ENCODE measurements around the gene MAP4K1. TPM values are rescaled to one million over a fixed set of nuclear protein-coding genes. Genes with fewer than 3 reads are reported as not detected.

The MAP4K1 gene
- total RNA-seq, 1 donor: 0.72 TPM

- TF ChIP-seq CTCF (IDR thresholded peaks at IDR 0.05; ENCODE audit: extremely low read depth, low read depth, low read length): no peak
- peaks cover 4% of the 10 kb centered on the region for H3K27me3 ChIP-seq (ENCODE audit: insufficient read depth, low read length)
- no peak for DNase-seq (ENCODE audit: insufficient read length, low spot score, missing footprints)
- H2AFZ ChIP-seq (ENCODE audit: low read length): no peak overlapping the region
- no peaks in the 10 kb centered on the region for H3K4me1 ChIP-seq (ENCODE audit: insufficient read depth, low read length)
- H3K79me2 ChIP-seq (ENCODE audit: insufficient read depth, low read length): no peaks in the 10 kb centered on the region
- H3K27ac ChIP-seq (ENCODE audit: low read depth, low read length): no peak overlapping the region
- H4K20me1 ChIP-seq (ENCODE audit: insufficient read depth, low read length): no peaks in the 10 kb centered on the region
- H3K4me2 ChIP-seq (ENCODE audit: insufficient read depth, low read length): no peak overlapping the region
- H3K36me3 ChIP-seq (ENCODE audit: insufficient read depth, low read length): no peaks in the 10 kb centered on the region
- no peaks in the 10 kb centered on the region for H3K9me3 ChIP-seq (ENCODE audit: low read depth, low read length)
- H3K4me3 ChIP-seq (ENCODE audit: insufficient read depth, low read length): no peak overlapping the region
Observed at GRCh38 chr19:38551450-38551813, 66.3 kb downstream of the MAP4K1 start.

GRCh38 chr19:38550376-38550775 is 67.4 kb downstream of the MAP4K1 start:
- no peaks in the 10 kb centered on the region for H3K79me2 ChIP-seq (ENCODE audit: insufficient read depth, low read length)

GRCh38 chr19:38549942-38550341 is 67.8 kb downstream of the MAP4K1 start:
- H3K4me3 ChIP-seq (ENCODE audit: insufficient read depth, low read length): no peak overlapping the region
- H3K4me2 ChIP-seq (ENCODE audit: insufficient read depth, low read length): no peak overlapping the region
- TF ChIP-seq CTCF (IDR thresholded peaks at IDR 0.05; ENCODE audit: extremely low read depth, low read depth, low read length): no peak
- H3K79me2 ChIP-seq (ENCODE audit: insufficient read depth, low read length): no peaks in the 10 kb centered on the region
- H3K36me3 ChIP-seq (ENCODE audit: insufficient read depth, low read length): no peaks in the 10 kb centered on the region
- H3K4me1 ChIP-seq (ENCODE audit: insufficient read depth, low read length): peaks cover 4% of the 10 kb centered on the region
- H4K20me1 ChIP-seq (ENCODE audit: insufficient read depth, low read length): no peaks in the 10 kb centered on the region
- no peaks in the 10 kb centered on the region for H3K9me3 ChIP-seq (ENCODE audit: low read depth, low read length)
- no peak overlapping the region for H2AFZ ChIP-seq (ENCODE audit: low read length)
- no peak for DNase-seq (ENCODE audit: insufficient read length, low spot score, missing footprints)
- H3K27me3 ChIP-seq (ENCODE audit: insufficient read depth, low read length): peaks cover 4% of the 10 kb centered on the region
- H3K27ac ChIP-seq (ENCODE audit: low read depth, low read length): no peak overlapping the region

More at GRCh38 chr19:38550376-38550775, 67.4 kb downstream of the MAP4K1 start:
- no peak for TF ChIP-seq CTCF (IDR thresholded peaks at IDR 0.05; ENCODE audit: extremely low read depth, low read depth, low read length)
- Histone ChIP-seq H3K27ac (ENCODE audit: low read depth, low read length) (no peak overlapping the region), H3K9me3 (ENCODE audit: low read depth, low read length) (no peaks in the 10 kb centered on the region), H3K27me3 (ENCODE audit: insufficient read depth, low read length) (peaks cover 4% of the 10 kb centered on the region), H4K20me1 (ENCODE audit: insufficient read depth, low read length) (no peaks in the 10 kb centered on the region), H3K4me1 (ENCODE audit: insufficient read depth, low read length) (no peaks in the 10 kb centered on the region), H2AFZ (ENCODE audit: low read length) (no peak overlapping the region), H3K4me3 (ENCODE audit: insufficient read depth, low read length) (no peak overlapping the region), H3K36me3 (ENCODE audit: insufficient read depth, low read length) (no peaks in the 10 kb centered on the region), H3K4me2 (ENCODE audit: insufficient read depth, low read length) (no peak overlapping the region)
- DNase-seq (ENCODE audit: insufficient read length, low spot score, missing footprints): no peak

- H3K9me3 ChIP-seq (ENCODE audit: low read depth, low read length): no peaks in the 10 kb centered on the region
Observed at GRCh38 chr19:38549061-38549460, 68.7 kb downstream of the MAP4K1 start.

More at GRCh38 chr19:38549061-38549460, 68.7 kb downstream of the MAP4K1 start:
- Histone ChIP-seq H3K4me2 (ENCODE audit: insufficient read depth, low read length) (no peak overlapping the region), H3K27ac (ENCODE audit: low read depth, low read length) (no peak overlapping the region), H3K36me3 (ENCODE audit: insufficient read depth, low read length) (no peaks in the 10 kb centered on the region), H3K4me1 (ENCODE audit: insufficient read depth, low read length) (peaks cover 12% of the 10 kb centered on the region), H3K4me3 (ENCODE audit: insufficient read depth, low read length) (no peak overlapping the region), H3K79me2 (ENCODE audit: insufficient read depth, low read length) (no peaks in the 10 kb centered on the region), H2AFZ (ENCODE audit: low read length) (no peak overlapping the region), H4K20me1 (ENCODE audit: insufficient read depth, low read length) (no peaks in the 10 kb centered on the region), H3K27me3 (ENCODE audit: insufficient read depth, low read length) (peaks cover 4% of the 10 kb centered on the region)
- no peak for DNase-seq (ENCODE audit: insufficient read length, low spot score, missing footprints)
- no peak for TF ChIP-seq CTCF (IDR thresholded peaks at IDR 0.05; ENCODE audit: extremely low read depth, low read depth, low read length)

Measured in osteoblast (primary cell).